Stimulated activated CD8-positive, alpha-beta memory T cell treated with anti-CD3 and anti-CD28 coated beads, Interleukin-2, amount 100 ng/mL, for 1 hour (primary cell): ENCODE data around the gene UTP20.
"Not testable (repeated sequence)": the region's sequence is repeated elsewhere in the genome, so short reads cannot be mapped to it uniquely, and the experiment has no call there.

ENCODE experiments used
- DNase-seq, 2 donors: peaks; one replicate each; pipeline ENCODE4 v3.0.0-alpha.2; 2020; ENCODE audit warnings: low read depth in 2 of 2

Gene UTP20

DNA sequence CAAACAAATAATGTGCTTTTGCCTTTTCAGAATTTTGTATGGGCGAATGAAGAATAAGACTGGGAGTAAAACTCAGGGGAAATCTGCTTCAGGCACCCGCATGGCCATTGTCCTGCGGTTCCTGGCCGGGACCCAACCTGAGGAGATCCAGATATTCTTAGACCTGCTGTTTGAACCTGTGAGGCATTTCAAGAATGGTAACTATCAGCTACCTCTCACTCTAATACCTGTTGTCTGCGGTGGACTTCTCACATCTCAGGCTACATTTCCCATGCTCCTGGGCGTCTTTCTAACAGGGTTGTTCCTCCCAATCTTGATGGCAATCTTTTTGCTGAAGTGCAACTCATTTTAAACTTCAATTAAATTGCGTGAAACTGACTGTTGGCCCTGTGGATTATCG lies 47.1 kb downstream of the UTP20 start:
- no peak for DNase-seq

DNA sequence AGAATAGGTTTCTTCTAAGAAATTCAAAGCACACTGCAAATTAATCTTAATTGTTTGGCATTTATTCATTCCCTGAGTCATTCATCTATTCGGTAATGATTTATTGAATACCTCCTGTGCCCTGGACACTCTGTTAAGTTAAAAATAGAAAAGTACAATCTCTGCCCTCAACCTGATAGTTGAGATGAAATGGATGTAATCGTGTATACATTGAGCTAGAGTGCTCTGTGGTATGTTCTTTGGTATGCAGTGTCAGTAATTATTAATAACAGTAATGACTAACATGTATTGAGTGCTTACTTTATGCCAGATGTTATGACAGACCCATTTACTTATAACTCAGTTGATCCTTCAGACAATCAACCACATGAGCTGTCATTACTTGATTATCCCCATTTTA lies 47.6 kb downstream of the UTP20 start:
- no peak for DNase-seq

DNA sequence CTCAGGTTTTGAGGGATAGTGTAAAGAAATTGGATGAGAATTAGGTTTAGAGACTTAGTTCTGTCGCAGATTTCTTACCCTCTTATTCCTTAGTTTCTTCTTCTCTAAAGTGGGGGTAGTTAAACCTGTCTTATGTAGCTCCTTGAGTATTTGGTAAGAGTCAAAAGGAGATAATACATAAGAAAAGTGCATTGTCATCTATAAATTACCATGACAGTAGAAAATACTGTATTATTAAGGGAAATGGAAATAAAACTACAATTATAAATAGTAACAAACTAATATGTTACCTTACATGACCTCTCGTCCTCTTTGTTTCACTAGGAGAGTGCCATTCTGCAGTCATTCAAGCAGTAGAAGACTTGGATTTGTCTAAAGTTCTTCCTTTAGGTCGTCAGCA lies 49.0 kb downstream of the UTP20 start:
- DNase-seq = no peak

- no peak for DNase-seq
These were observed 50.7 kb downstream of the UTP20 start for GRCh38 chr12:101330631-101331030.

DNA sequence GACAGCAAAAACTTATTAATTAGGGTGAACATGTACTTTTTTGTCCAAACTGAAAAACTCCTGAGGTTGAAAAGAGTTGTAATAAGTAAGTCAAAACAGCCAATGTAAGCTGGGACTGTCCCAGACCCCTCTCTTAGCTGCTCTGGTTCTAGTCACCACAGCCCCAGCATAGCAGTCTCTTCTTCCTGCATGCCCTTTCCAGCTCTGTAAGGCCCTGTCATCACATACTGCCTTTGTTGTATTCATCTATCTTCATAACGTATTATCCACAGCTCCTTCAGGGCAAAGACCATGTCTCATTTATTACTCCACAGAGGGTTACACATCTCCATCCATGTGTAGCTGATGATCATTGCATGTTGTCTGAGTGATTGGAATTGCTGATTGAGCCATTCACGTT lies 56.5 kb downstream of the UTP20 start:
- DNase-seq = no peak

DNA sequence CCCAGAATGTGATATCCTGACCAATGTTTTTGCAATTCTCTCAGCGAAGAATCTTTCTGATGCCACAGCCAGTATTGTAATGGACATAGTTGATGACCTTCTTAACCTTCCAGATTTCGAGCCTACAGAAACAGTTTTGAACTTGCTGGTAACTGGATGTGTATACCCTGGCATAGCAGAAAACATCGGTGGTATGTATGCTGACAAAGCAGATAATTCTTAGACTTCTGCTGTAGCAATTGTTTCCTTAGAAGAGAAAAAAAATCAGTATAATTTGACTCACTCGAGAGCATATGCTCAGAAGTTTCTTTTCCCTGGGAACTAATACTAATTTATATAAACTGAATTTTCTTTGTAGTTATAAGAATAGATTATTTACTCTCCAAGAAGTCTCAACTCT lies 58.2 kb downstream of the UTP20 start:
- DNase-seq = no peak

DNA sequence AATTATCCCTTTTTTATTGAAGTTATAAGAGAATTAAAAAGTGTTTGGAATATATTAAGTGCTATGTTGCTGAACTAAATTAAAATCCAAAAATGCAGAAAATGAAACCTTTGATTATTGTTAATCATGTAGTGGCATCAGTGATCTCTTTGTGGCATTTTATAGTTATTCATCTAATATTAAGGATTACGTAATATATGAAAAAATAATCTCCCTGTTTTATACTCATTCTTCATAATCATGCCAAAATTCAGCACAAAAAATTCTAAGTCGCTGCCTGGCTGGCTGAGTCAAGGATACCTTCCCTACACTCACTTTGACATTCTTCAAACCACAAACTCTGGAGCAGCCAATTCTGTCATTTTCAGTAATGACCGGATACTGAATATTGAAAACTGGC lies 64.0 kb downstream of the UTP20 start:
- no peak for DNase-seq

GRCh38 chr12:101351682-101352081 lies 71.8 kb downstream of the UTP20 start:
- DNase-seq = no peak

- DNase-seq = no peak
These were observed 76.9 kb downstream of the UTP20 start for GRCh38 chr12:101356794-101357193.

- DNase-seq = no peak
These were observed 81.5 kb downstream of the UTP20 start for GRCh38 chr12:101361455-101361854.

GRCh38 chr12:101368016-101368415 lies 88.1 kb downstream of the UTP20 start:
- DNase-seq = no peak

DNA sequence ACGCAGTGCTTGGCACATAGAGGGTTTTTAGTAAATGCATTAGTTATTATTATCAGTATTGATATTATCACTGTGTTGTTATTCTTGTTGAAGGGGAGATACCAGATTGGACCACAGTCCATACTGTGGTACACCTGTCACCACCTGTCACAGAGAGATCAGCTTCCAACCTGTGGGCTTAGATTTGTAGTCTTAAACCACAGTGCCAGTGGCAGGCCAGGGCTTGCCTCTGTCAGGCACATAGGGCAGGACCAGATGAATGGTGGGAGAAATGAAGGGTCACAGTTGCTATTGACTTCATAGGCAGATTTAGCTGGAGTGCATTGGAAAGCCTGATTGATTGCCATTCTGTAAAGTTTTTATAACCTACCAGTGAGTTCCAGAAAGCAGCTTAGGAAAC lies 92.5 kb downstream of the UTP20 start:
- DNase-seq = no peak

GRCh38 chr12:101375573-101375972 lies 95.7 kb downstream of the UTP20 start:
- no peak for DNase-seq

- no peak for DNase-seq
These were observed 99.2 kb downstream of the UTP20 start for GRCh38 chr12:101379149-101379548.

DNA sequence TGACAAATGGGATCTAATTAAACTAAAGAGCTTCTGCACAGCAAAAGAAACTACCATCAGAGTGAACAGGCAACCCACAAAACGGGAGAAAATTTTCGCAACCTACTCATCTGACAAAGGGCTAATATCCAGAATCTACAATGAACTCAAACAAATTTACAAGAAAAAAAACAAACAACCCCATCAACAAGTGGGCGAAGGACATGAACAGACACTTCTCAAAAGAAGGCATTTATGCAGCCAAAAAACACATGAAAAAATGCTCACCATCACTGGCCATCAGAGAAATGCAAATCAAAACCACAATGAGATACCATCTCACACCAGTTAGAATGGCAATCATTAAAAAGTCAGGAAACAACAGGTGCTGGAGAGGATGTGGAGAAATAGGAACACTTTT lies 111.3 kb downstream of the UTP20 start:
- not testable (repeated sequence) for DNase-seq

GRCh38 chr12:101407049-101407435 lies 127.1 kb downstream of the UTP20 start:
- no peak for DNase-seq

- DNase-seq = peak; percentile 55 to 68
These were observed 127.8 kb downstream of the UTP20 start, which contains the start of gene ARL1 for GRCh38 chr12:101407436-101408345. ARL1 (minus strand) TSS chr12:101407772; CDS start chr12:101407645, 127 bp downstream.

GRCh38 chr12:101410169-101410568 lies 130.3 kb downstream of the UTP20 start:
- not testable (repeated sequence) for DNase-seq

- no peak for DNase-seq
These were observed 134.7 kb downstream of the UTP20 start for GRCh38 chr12:101414533-101415119.

- DNase-seq = no peak
These were observed 135.3 kb downstream of the UTP20 start for GRCh38 chr12:101415228-101415627.

- not testable (repeated sequence) for DNase-seq
These were observed 142.2 kb downstream of the UTP20 start for GRCh38 chr12:101422066-101422465.

DNA sequence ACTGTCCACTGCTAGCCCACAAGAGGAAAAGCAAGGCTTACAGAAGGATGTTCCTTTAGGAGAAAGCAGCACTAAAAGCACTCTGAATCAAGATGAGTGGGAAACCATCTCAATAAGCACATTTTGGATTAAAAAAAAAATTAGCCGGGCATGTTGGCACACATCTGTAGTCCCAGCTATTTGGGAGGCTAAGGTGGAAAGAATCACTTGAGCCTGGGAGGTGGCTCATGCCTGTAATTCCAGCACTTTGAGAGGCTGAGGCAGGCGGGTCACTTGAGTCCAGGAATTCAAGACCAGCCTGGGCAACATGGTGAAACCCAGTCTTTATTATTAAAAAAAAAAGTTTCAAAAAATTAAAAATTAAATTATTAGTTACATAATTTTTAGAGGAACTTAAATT lies 144.7 kb downstream of the UTP20 start:
- DNase-seq = no peak

- no peak for DNase-seq
These were observed 150.6 kb downstream of the UTP20 start for GRCh38 chr12:101430456-101430855.
